OCI-LY3 (cell line): ENCODE results near the gene RAPGEF2.

Experiments used
- H2AFZ ChIP-seq: fragments of 200-600, 300-600 bp; shearing (Covaris generic); 2 replicates; pipeline ENCODE4 v1.6.0; 2014; ENCODE audit warnings: antibody characterized with exemption, low read depth, low read length
- H3K27ac ChIP-seq: fragments of 200-600, 300-600 bp; sonication (generic); 2 replicates; pipeline ENCODE4 v1.5.1; 2014; ENCODE audit warnings: mild to moderate bottlenecking, low read length, moderate library complexity, mixed read lengths
- H3K27me3 ChIP-seq: fragments of 200-600, 300-600 bp; sonication (generic); 2 replicates; pipeline ENCODE4 v1.6.1; 2014; ENCODE audit warnings: low read depth, low read length, mixed read lengths
- H3K36me3 ChIP-seq: fragments of 200-600, 300-600 bp; sonication (generic); replicated peaks from 2 replicates; pipeline ENCODE3; 2014; ENCODE audit warnings: low read depth, low read length, mixed read lengths
- H3K4me1 ChIP-seq: fragments of 300-600, 200-600 bp; sonication (generic); 2 replicates; pipeline ENCODE4 v1.6.1; 2014; ENCODE audit warnings: low read length, mixed read lengths
- H3K4me2 ChIP-seq: fragments of 200-600, 300-600 bp; sonication (generic); 2 replicates; pipeline ENCODE4 v1.6.1; 2014; ENCODE audit warnings: low read length, mixed read lengths
- H3K4me3 ChIP-seq: fragments of 300-600, 200-600 bp; sonication (generic); 2 replicates; pipeline ENCODE4 v1.5.1; 2014; ENCODE audit warnings: antibody characterized with exemption, mild to moderate bottlenecking, low read length, moderate library complexity
- H3K79me2 ChIP-seq: fragments of 300-600, 200-600 bp; shearing (Covaris generic); 2 replicates; pipeline ENCODE4 v1.6.1; 2014; ENCODE audit warnings: mild to moderate bottlenecking, low read length, mixed read lengths
- H3K9ac ChIP-seq: fragments of 300-600, 200-600 bp; shearing (Covaris generic); 2 replicates; pipeline ENCODE4 v1.6.0; 2014; ENCODE audit warnings: mild to moderate bottlenecking, low read length, moderate library complexity
- H3K9me3 ChIP-seq: fragments of 200-600, 300-600 bp; shearing (Covaris generic); 2 replicates; pipeline ENCODE4 v1.6.1; 2014; ENCODE audit warnings: low read length, mixed read lengths; ENCODE audit not compliant: insufficient read depth
- H4K20me1 ChIP-seq: fragments of 200-600, 300-600 bp; sonication (generic); 2 replicates; pipeline ENCODE4 v1.6.1; 2016; ENCODE audit warnings: low read length, mixed read lengths; ENCODE audit not compliant: insufficient read depth
- EZH2phosphoT487 ChIP-seq: fragments of 200-600 bp; shearing (Covaris generic); IDR thresholded peaks from 2 replicates; pipeline ENCODE4 v1.6.1; 2018; ENCODE audit warnings: antibody characterized with exemption, mixed run types, low read depth
- TF ChIP-seq, protein P1 (sequence below): fragments of 200-600, 300-600 bp; sonication (generic); IDR thresholded peaks from 2 replicates; pipeline ENCODE4 v1.5.1; 2014; ENCODE audit warnings: antibody characterized with exemption, low read length, low read depth

Gene RAPGEF2

DNA sequence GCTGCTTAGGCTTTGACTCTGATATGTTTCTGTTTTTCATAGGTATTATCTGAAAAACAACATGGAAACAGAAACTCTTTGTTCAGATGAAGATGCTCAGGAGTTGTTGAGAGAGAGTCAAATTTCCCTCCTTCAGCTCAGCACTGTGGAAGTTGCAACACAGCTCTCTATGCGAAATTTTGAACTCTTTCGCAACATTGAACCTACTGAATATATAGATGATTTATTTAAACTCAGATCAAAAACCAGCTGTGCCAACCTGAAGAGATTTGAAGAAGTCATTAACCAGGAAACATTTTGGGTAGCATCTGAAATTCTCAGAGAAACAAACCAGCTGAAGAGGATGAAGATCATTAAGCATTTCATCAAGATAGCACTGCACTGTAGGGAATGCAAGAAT is 238.6 kb downstream of the RAPGEF2 start:
- Histone ChIP-seq H3K36me3 (peaks cover 5% of the 10 kb centered on the region), H3K27me3 (no peaks in the 10 kb centered on the region), H3K9me3 (no peaks in the 10 kb centered on the region), H3K79me2 (no peaks in the 10 kb centered on the region), H4K20me1 (no peaks in the 10 kb centered on the region), H3K9ac (no peak overlapping the region), H3K27ac (no peak overlapping the region), H2AFZ (no peak overlapping the region), H3K4me3 (no peak overlapping the region), H3K4me2 (no peak overlapping the region), H3K4me1 (no peaks in the 10 kb centered on the region)
- TF ChIP-seq EZH2phosphoT487, result no peak
- TF ChIP-seq, protein P1, sequence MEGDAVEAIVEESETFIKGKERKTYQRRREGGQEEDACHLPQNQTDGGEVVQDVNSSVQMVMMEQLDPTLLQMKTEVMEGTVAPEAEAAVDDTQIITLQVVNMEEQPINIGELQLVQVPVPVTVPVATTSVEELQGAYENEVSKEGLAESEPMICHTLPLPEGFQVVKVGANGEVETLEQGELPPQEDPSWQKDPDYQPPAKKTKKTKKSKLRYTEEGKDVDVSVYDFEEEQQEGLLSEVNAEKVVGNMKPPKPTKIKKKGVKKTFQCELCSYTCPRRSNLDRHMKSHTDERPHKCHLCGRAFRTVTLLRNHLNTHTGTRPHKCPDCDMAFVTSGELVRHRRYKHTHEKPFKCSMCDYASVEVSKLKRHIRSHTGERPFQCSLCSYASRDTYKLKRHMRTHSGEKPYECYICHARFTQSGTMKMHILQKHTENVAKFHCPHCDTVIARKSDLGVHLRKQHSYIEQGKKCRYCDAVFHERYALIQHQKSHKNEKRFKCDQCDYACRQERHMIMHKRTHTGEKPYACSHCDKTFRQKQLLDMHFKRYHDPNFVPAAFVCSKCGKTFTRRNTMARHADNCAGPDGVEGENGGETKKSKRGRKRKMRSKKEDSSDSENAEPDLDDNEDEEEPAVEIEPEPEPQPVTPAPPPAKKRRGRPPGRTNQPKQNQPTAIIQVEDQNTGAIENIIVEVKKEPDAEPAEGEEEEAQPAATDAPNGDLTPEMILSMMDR, result no peak

DNA sequence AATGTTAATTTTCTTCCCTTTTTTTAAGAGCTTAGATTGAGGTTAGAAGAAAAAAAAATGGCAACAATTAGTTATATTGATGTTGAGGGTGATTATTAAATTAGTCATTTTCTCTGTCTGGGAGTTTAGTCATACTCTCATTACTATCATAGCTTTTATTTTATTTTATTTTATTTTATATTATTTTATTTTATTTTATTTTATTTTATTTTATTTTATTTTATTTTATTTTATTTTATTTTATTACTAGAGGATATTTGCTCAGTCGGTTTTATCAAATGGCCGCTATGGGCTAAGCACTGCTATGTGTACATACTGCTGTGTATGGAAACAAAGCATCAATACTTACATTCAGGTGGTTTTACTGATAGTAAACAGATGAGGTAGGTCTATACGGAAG is 239.5 kb downstream of the RAPGEF2 start:
- no peaks in the 10 kb centered on the region for H3K9me3 ChIP-seq
- H3K4me1 ChIP-seq, result no peaks in the 10 kb centered on the region
- H3K4me2 ChIP-seq, result no peak overlapping the region
- no peak overlapping the region for H3K9ac ChIP-seq
- no peaks in the 10 kb centered on the region for H4K20me1 ChIP-seq
- H3K4me3 ChIP-seq, result no peak overlapping the region
- TF ChIP-seq, protein P1, result no peak
- no peak for TF ChIP-seq EZH2phosphoT487
- H3K27ac ChIP-seq, result no peak overlapping the region
- no peaks in the 10 kb centered on the region for H3K79me2 ChIP-seq
- H3K27me3 ChIP-seq, result no peaks in the 10 kb centered on the region
- H3K36me3 ChIP-seq, result peaks cover 5% of the 10 kb centered on the region
- H2AFZ ChIP-seq, result no peak overlapping the region

DNA sequence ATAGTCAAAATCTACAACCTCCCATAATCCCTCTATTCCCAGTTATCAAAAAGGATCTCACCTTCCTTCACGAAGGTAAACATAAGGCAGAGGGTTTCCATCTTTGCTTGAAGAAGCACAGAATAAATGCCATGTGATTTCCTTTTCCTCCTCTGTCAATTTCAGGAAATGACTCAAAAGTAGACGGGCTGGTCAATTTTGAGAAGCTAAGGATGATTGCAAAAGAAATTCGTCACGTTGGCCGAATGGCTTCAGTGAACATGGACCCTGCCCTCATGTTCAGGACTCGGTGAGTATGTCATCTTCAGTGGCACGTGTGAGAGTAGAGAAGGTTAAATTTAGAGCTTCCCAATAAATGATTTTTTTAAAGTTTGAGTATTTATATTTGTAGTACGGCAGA is 240.2 kb downstream of the RAPGEF2 start:
- Histone ChIP-seq H3K36me3 (peaks cover 5% of the 10 kb centered on the region), H3K79me2 (no peaks in the 10 kb centered on the region), H3K9ac (no peak overlapping the region), H3K4me3 (no peak overlapping the region), H3K4me2 (no peak overlapping the region), H3K4me1 (no peaks in the 10 kb centered on the region), H2AFZ (no peak overlapping the region), H3K27me3 (no peaks in the 10 kb centered on the region), H3K9me3 (no peaks in the 10 kb centered on the region), H4K20me1 (no peaks in the 10 kb centered on the region), H3K27ac (no peak overlapping the region)
- no peak for TF ChIP-seq EZH2phosphoT487
- TF ChIP-seq, protein P1, result no peak

DNA sequence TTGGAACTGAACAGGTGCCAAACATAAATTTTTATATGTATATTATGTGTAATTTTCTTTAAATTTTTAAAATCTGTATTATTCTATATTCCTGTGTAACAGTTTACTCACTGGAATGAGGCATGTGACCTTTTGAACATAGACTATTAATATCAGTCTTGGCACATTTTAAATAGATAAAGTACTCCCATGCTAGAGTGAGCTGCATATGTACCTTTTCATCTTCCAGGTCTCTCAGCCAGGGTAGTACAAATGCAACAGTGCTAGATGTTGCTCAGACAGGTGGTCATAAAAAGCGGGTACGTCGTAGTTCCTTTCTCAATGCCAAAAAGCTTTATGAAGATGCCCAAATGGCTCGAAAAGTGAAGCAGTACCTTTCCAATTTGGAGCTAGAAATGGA is 242.0 kb downstream of the RAPGEF2 start:
- no peak overlapping the region for H3K27ac ChIP-seq
- no peaks in the 10 kb centered on the region for H3K9me3 ChIP-seq
- H3K9ac ChIP-seq, result no peak overlapping the region
- H3K4me3 ChIP-seq, result no peak overlapping the region
- TF ChIP-seq, protein P1, result no peak
- no peak for TF ChIP-seq EZH2phosphoT487
- no peaks in the 10 kb centered on the region for H3K4me1 ChIP-seq
- H2AFZ ChIP-seq, result no peak overlapping the region
- no peaks in the 10 kb centered on the region for H4K20me1 ChIP-seq
- H3K36me3 ChIP-seq, result peaks cover 3% of the 10 kb centered on the region
- H3K79me2 ChIP-seq, result no peaks in the 10 kb centered on the region
- no peak overlapping the region for H3K4me2 ChIP-seq
- H3K27me3 ChIP-seq, result no peaks in the 10 kb centered on the region
